Chondrocyte (in vitro differentiated cells): Measurements from ENCODE around the gene EPS8. TPM values are rescaled to one million over a fixed set of nuclear protein-coding genes. Genes with fewer than 3 reads are reported as not detected.

Experiments
- DNase-seq: peaks from one replicate; pipeline ENCODE4 v3.0.0; 2021; ENCODE audit warnings: mixed read lengths, low spot score
- H3K27ac Mint-ChIP-seq: one replicate; pipeline ENCODE4 v1.8.0; 2021; ENCODE audit warnings: mild to moderate bottlenecking, moderate library complexity, mixed read lengths; ENCODE audit not compliant: unreplicated experiment
- H3K27me3 Mint-ChIP-seq: 2 replicates; pipeline ENCODE4 v1.8.0; 2021; ENCODE audit warnings: low read depth, mixed read lengths
- H3K36me3 Mint-ChIP-seq: 2 replicates; pipeline ENCODE4 v1.8.0; 2021; ENCODE audit warnings: low read depth, mixed read lengths
- H3K4me1 Mint-ChIP-seq: 2 replicates; pipeline ENCODE4 v1.8.0; 2021; ENCODE audit warnings: low read depth, mild to moderate bottlenecking, mixed read lengths
- H3K4me3 Mint-ChIP-seq: one replicate; pipeline ENCODE4 v1.8.0; 2021; ENCODE audit warnings: mild to moderate bottlenecking, moderate library complexity, mixed read lengths; ENCODE audit not compliant: unreplicated experiment
- H3K9me3 Mint-ChIP-seq: 2 replicates; pipeline ENCODE4 v1.8.0; 2021; ENCODE audit warnings: low read depth, mixed read lengths
- total RNA-seq: library from RNA; stranded (reverse); gene quantifications from 3 replicates; pipeline ENCODE4 v1.2.1, GENCODE V29; 2021
- TF ChIP-seq, protein P1 (sequence below): fragments of 200-600 bp; sonication (generic); IDR thresholded peaks from 2 replicates; pipeline ENCODE4 v1.5.0; 2021; ENCODE audit warnings: antibody characterized with exemption, mild to moderate bottlenecking, moderate library complexity

Gene EPS8
- total RNA-seq, 1 donor from 2014 or later = 114 TPM

DNA sequence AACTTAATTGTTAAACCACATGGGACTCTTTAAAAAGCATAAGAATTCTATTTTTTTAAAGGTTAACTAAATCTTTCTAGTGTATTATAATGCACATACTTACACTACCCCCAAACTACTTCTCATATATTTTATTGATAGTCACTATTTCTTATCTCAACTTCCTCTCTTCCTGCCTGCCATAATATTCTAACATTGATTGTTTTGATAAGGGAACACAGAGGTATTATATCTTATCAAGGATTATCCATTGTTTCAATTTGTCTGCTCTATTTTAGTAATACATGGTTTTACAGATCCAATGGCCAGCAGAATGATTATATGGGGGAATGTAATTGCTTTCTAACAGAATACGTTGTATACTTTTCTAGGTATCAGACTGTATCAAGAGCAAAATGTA, 98.9 kb downstream of the EPS8 start:
- H3K9me3 Mint-ChIP-seq = no peaks in the 10 kb centered on the region
- H3K36me3 Mint-ChIP-seq = no peaks in the 10 kb centered on the region
- peaks cover 80% of the 10 kb centered on the region for H3K4me1 Mint-ChIP-seq
- H3K4me3 Mint-ChIP-seq = no peak overlapping the region
- DNase-seq = no peak
- TF ChIP-seq, protein P1, sequence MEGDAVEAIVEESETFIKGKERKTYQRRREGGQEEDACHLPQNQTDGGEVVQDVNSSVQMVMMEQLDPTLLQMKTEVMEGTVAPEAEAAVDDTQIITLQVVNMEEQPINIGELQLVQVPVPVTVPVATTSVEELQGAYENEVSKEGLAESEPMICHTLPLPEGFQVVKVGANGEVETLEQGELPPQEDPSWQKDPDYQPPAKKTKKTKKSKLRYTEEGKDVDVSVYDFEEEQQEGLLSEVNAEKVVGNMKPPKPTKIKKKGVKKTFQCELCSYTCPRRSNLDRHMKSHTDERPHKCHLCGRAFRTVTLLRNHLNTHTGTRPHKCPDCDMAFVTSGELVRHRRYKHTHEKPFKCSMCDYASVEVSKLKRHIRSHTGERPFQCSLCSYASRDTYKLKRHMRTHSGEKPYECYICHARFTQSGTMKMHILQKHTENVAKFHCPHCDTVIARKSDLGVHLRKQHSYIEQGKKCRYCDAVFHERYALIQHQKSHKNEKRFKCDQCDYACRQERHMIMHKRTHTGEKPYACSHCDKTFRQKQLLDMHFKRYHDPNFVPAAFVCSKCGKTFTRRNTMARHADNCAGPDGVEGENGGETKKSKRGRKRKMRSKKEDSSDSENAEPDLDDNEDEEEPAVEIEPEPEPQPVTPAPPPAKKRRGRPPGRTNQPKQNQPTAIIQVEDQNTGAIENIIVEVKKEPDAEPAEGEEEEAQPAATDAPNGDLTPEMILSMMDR = no peak
- H3K27me3 Mint-ChIP-seq = no peaks in the 10 kb centered on the region
- H3K27ac Mint-ChIP-seq = peak overlapping the region; percentile 50

DNA sequence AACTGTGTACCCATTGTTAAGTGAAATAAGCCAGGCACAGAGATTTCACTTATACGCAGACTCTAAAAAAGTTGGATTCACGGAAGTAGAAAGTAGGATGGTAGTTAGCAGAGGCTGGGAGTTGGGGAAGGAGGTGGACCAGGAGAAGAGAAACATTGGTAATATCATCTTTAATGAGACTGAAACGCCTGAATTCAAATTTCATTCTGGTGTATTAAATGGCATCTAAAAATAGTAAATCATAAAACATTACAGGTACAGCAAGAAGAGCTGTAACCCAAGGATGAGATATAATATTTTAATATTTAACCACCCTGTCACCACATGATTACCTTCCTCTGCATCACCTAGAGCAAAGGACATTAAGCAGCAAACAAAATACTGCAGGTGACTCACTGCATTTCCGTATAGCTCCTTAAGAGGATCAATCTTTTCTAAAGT, 99.4 kb downstream of the EPS8 start:
- DNase-seq = no peak
- Mint-ChIP-seq H3K27ac (peak overlapping the region; percentile 86), H3K9me3 (no peaks in the 10 kb centered on the region), H3K36me3 (no peaks in the 10 kb centered on the region), H3K4me1 (peaks cover 85% of the 10 kb centered on the region), H3K4me3 (no peak overlapping the region), H3K27me3 (no peaks in the 10 kb centered on the region)
- TF ChIP-seq, protein P1 = no peak

DNA sequence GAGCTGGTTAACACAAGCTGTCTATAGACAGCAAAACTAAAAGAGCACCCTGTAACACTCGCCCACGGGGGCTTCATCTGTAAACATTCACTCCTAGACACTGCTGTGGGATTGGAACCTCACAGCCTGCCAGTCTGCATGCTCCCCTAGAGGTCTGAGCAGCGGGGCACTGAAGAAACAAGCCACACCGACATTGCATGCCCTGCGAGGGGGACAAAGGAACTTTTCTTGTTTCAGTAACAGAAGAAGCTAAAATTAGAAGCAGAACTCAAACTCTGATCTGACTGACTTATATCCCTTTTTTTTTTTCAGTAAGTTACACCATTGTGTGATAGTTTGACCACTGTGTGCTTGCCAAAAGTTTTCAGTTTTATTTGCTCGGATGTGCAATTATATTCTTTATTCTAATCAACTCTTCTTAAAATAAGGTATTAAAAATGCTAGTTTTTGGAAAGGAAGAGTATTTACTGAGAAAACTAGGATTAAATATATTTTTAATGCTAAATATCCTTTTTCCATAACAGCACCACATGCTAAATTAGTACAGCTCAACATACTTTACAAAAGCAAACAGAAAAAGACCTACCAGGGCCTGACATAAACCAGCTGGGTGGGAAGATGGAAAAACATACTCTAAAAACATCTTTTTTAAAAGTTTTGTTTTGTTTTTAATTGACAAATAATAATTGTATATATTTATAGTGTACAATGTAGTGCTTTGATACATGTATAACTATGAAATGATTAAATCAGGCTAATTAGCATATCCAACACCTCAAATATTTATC, 100.2 kb downstream of the EPS8 start:
- H3K4me1 Mint-ChIP-seq = peaks cover 91% of the 10 kb centered on the region
- no peak for DNase-seq
- H3K9me3 Mint-ChIP-seq = no peaks in the 10 kb centered on the region
- H3K27me3 Mint-ChIP-seq = no peaks in the 10 kb centered on the region
- TF ChIP-seq, protein P1 = peak; percentile 37
- no peaks in the 10 kb centered on the region for H3K36me3 Mint-ChIP-seq
- H3K4me3 Mint-ChIP-seq = peak overlapping the region; percentile 74
- H3K27ac Mint-ChIP-seq = peak overlapping the region; percentile 97

DNA sequence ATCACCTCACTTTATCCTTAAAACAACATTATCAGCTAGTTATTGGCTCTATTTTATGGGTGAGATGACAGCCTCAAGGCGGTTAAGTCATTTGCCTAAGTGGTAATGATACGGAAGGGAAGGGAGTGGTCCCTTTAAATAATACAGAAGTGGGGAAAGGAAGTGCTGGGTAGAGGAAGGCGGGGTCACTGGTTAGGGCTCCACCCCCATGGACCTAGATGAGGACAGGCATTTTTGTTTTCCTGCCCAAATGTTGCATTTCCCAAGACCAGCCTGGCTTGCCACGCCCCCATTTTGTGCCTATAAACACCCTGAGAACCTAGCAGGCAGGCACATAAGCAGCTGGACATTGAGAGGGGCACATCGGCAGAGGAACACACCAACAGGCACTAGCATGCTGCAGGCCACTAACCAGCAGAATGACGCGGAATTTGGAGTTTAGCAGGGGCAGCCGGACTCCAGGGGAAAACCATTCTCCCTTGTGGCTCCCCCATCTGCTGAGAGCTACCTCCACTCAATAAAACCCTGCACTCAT, 100.9 kb downstream of the EPS8 start:
- Mint-ChIP-seq H3K27me3 (no peaks in the 10 kb centered on the region), H3K4me3 (peak overlapping the region; percentile 74), H3K4me1 (peaks cover 89% of the 10 kb centered on the region), H3K9me3 (no peaks in the 10 kb centered on the region), H3K36me3 (no peaks in the 10 kb centered on the region), H3K27ac (peak overlapping the region; percentile 97)
- TF ChIP-seq, protein P1 = no peak
- DNase-seq = no peak

DNA sequence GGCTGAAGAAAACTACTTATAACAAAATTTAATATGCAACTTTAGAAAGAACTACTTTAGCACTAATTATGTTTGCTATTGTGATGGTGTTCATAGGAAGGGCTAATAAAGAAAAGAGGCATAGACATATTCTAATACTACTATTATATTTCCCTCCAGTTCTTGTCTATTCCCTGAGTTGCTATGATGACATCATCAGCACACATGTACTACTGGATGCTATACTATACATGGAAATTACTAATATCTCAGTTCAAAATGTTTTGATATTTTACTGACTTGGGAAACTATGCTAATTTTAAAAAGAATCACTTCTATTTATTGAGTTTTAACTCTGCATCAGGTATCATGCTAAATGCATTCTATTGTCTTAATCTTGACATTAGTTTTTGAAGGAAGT, 101.6 kb downstream of the EPS8 start:
- TF ChIP-seq, protein P1 = no peak
- H3K36me3 Mint-ChIP-seq = no peaks in the 10 kb centered on the region
- no peak for DNase-seq
- no peaks in the 10 kb centered on the region for H3K9me3 Mint-ChIP-seq
- H3K27me3 Mint-ChIP-seq = no peaks in the 10 kb centered on the region
- peaks cover 89% of the 10 kb centered on the region for H3K4me1 Mint-ChIP-seq
- peak overlapping the region; percentile 97 for H3K27ac Mint-ChIP-seq
- peak overlapping the region; percentile 74 for H3K4me3 Mint-ChIP-seq
